H9 (cell line): ENCODE data around the gene ASPM. TPM values are rescaled to one million over a fixed set of nuclear protein-coding genes. Genes with fewer than 3 reads are reported as not detected.
A peak's percentile ranks its signal among the peaks of the same experiment; 100 is the strongest.

Experiments
- DNase-seq: peaks from one replicate; pipeline ENCODE4 v3.0.0-alpha.2; 2017
- H2AFZ ChIP-seq: one replicate; pipeline ENCODE4 v1.6.1; 2013; ENCODE audit warnings: mild to moderate bottlenecking, low read length, control low read depth, moderate library complexity
- H2AK5ac ChIP-seq: 2 replicates; pipeline ENCODE4 v1.6.1; 2013; ENCODE audit warnings: low read length, control low read depth, mixed read lengths; ENCODE audit not compliant: insufficient read length
- H2BK120ac ChIP-seq: one replicate; pipeline ENCODE4 v1.6.1; 2013; ENCODE audit warnings: low read depth, mild to moderate bottlenecking, low read length, control low read depth, inconsistent platforms; ENCODE audit not compliant: poor library complexity, severe bottlenecking
- H2BK12ac ChIP-seq: 2 replicates; pipeline ENCODE4 v1.6.1; 2013; ENCODE audit warnings: low read length, control low read depth, mixed read lengths, low read depth; ENCODE audit not compliant: insufficient read length
- H2BK15ac ChIP-seq: 2 replicates; pipeline ENCODE4 v1.6.1; 2013; ENCODE audit warnings: low read depth, low read length, control low read depth
- H2BK20ac ChIP-seq: one replicate; pipeline ENCODE4 v1.6.1; 2013; ENCODE audit warnings: low read depth, mild to moderate bottlenecking, low read length, control low read depth, inconsistent platforms; ENCODE audit not compliant: poor library complexity, severe bottlenecking
- H2BK5ac ChIP-seq: 2 replicates; pipeline ENCODE4 v1.6.1; 2013; ENCODE audit warnings: low read length, control low read depth, mixed read lengths; ENCODE audit not compliant: insufficient read length
- H3K14ac ChIP-seq: 2 replicates; pipeline ENCODE4 v1.6.1; 2013; ENCODE audit warnings: low read length, control low read depth; ENCODE audit not compliant: insufficient read depth
- H3K18ac ChIP-seq: 2 replicates; pipeline ENCODE4 v1.6.1; 2013; ENCODE audit warnings: low read depth, mild to moderate bottlenecking, mixed read lengths, low read length, control low read depth; ENCODE audit not compliant: insufficient read length
- H3K23ac ChIP-seq: 2 replicates; pipeline ENCODE4 v1.6.1; 2013; ENCODE audit warnings: low read length, control low read depth, mixed read lengths, low read depth; ENCODE audit not compliant: insufficient read length
- H3K23me2 ChIP-seq: 2 replicates; pipeline ENCODE4 v1.6.1; 2013; ENCODE audit warnings: low read depth, mild to moderate bottlenecking, mixed read lengths, low read length, control low read depth; ENCODE audit not compliant: insufficient read length, poor library complexity, severe bottlenecking
- H3K27ac ChIP-seq: 2 replicates; pipeline ENCODE4 v1.5.1; 2013; ENCODE audit warnings: low read length, control low read depth, mixed read lengths, low read depth; ENCODE audit not compliant: insufficient read length
- H3K27me3 ChIP-seq: 2 replicates; pipeline ENCODE4 v1.6.1; 2013; ENCODE audit warnings: low read length, control low read depth, inconsistent platforms; ENCODE audit not compliant: insufficient read depth
- H3K4ac ChIP-seq: 2 replicates; pipeline ENCODE4 v1.6.1; 2013; ENCODE audit warnings: low read depth, mild to moderate bottlenecking, control low read depth, inconsistent platforms, low read length, moderate library complexity
- H3K4me1 ChIP-seq: 2 replicates; pipeline ENCODE4 v1.6.1; 2013; ENCODE audit warnings: low read length, control low read depth, inconsistent platforms; ENCODE audit not compliant: insufficient read depth
- H3K4me2 ChIP-seq: 2 replicates; pipeline ENCODE4 v1.6.1; 2013; ENCODE audit warnings: low read length, control low read depth, mixed read lengths; ENCODE audit not compliant: insufficient read length, insufficient read depth
- H3K56ac ChIP-seq: 2 replicates; pipeline ENCODE4 v1.6.1; 2013; ENCODE audit warnings: low read depth, mild to moderate bottlenecking, mixed read lengths, low read length, control low read depth; ENCODE audit not compliant: insufficient read length
- H3K79me1 ChIP-seq: 2 replicates; pipeline ENCODE4 v1.6.1; 2013; ENCODE audit warnings: low read depth, mild to moderate bottlenecking, moderate library complexity, low read length, control low read depth, inconsistent platforms; ENCODE audit not compliant: insufficient read depth, poor library complexity, severe bottlenecking
- H3K79me2 ChIP-seq: 2 replicates; pipeline ENCODE4 v1.6.1; 2013; ENCODE audit warnings: low read length, control low read depth, inconsistent platforms; ENCODE audit not compliant: insufficient read depth
- H3K9ac ChIP-seq: 2 replicates; pipeline ENCODE4 v1.6.1; 2013; ENCODE audit warnings: low read length, control low read depth, mixed read lengths; ENCODE audit not compliant: insufficient read length; ENCODE audit errors: extremely low read depth
- H3K9me3 ChIP-seq: one replicate; pipeline ENCODE4 v1.6.1; 2013; ENCODE audit warnings: low read depth, low read length, inconsistent platforms; ENCODE audit not compliant: control insufficient read depth
- H3T11ph ChIP-seq: one replicate; pipeline ENCODE4 v1.6.1; 2013; ENCODE audit warnings: mild to moderate bottlenecking, low read length, control low read depth, inconsistent platforms
- H4K20me1 ChIP-seq: one replicate; pipeline ENCODE4 v1.6.1; 2013; ENCODE audit not compliant: control insufficient read depth, insufficient read length, insufficient read depth
- H4K5ac ChIP-seq: 2 replicates; pipeline ENCODE4 v1.6.1; 2013; ENCODE audit warnings: low read depth, mild to moderate bottlenecking, mixed read lengths, low read length, control low read depth; ENCODE audit not compliant: insufficient read length
- H4K8ac ChIP-seq: replicated peaks from 2 replicates; pipeline ENCODE4 v1.6.1; 2013; ENCODE audit warnings: low read length, control low read depth, mixed read lengths, low read depth; ENCODE audit not compliant: insufficient read length
- H4K91ac ChIP-seq: 2 replicates; pipeline ENCODE4 v1.6.1; 2013; ENCODE audit warnings: low read depth, mild to moderate bottlenecking, moderate library complexity, mixed read lengths, low read length, control low read depth; ENCODE audit not compliant: insufficient read length
- H3K27ac Mint-ChIP-seq, 3 experiments: 2 replicates in 2 of 3; 3 replicates in 1 of 3; pipeline ENCODE4 v1.8.0; 2020 to 2021; ENCODE audit warnings: mixed read lengths in 3 of 3, mild to moderate bottlenecking in 1 of 3, moderate library complexity in 1 of 3
- H3K27me3 Mint-ChIP-seq: 2 replicates; pipeline ENCODE4 v1.8.0; 2021; ENCODE audit warnings: low read depth, mild to moderate bottlenecking, moderate library complexity, mixed read lengths
- H3K36me3 Mint-ChIP-seq, 3 experiments: 2 replicates in 2 of 3; 3 replicates in 1 of 3; pipeline ENCODE4 v1.8.0; 2020 to 2021; ENCODE audit warnings: low read depth in 3 of 3, mixed read lengths in 3 of 3; ENCODE audit not compliant: insufficient read depth in 1 of 3
- H3K4me1 Mint-ChIP-seq, 2 experiments: 2 replicates each; pipeline ENCODE4 v1.8.0; 2020; ENCODE audit warnings: mixed read lengths in 2 of 2
- H3K4me3 Mint-ChIP-seq, 2 experiments: 2 replicates in 1 of 2; 3 replicates in 1 of 2; pipeline ENCODE4 v1.8.0; 2020 to 2021; ENCODE audit warnings: mild to moderate bottlenecking in 2 of 2, mixed read lengths in 2 of 2, moderate library complexity in 1 of 2
- H3K9me3 Mint-ChIP-seq, 2 experiments: 2 replicates in 1 of 2; 3 replicates in 1 of 2; pipeline ENCODE4 v1.8.0; 2020; ENCODE audit warnings: mild to moderate bottlenecking in 2 of 2, mixed read lengths in 2 of 2, moderate library complexity in 1 of 2
- WGBS: extraction: QIAGEN DNeasy Blood & Tissue Kit; methylation state at CpG from one replicate; pipeline ENCODE4 v1.1.7; 2013; ENCODE audit warnings: missing lambda C conversion rate, low lambda C conversion rate, mixed read lengths; ENCODE audit not compliant: insufficient read length; ENCODE audit errors: extremely low coverage; 5-methylcytosine and 5-hydroxymethylcytosine counted together
- total RNA-seq: library from RNA; stranded (reverse); gene quantifications from 2 replicates; pipeline ENCODE4 v1.2.1, GENCODE V29; 2021
- TF ChIP-seq, protein P1 (sequence below): fragments of 200-600 bp; sonication (generic); conservative IDR thresholded peaks from 3 replicates; pipeline ENCODE4 v1.8.0; 2021; ENCODE audit warnings: antibody characterized with exemption, mild to moderate bottlenecking

ASPM gene
- total RNA-seq, 1 experiment from 2014 or later = 34.9 TPM

DNA sequence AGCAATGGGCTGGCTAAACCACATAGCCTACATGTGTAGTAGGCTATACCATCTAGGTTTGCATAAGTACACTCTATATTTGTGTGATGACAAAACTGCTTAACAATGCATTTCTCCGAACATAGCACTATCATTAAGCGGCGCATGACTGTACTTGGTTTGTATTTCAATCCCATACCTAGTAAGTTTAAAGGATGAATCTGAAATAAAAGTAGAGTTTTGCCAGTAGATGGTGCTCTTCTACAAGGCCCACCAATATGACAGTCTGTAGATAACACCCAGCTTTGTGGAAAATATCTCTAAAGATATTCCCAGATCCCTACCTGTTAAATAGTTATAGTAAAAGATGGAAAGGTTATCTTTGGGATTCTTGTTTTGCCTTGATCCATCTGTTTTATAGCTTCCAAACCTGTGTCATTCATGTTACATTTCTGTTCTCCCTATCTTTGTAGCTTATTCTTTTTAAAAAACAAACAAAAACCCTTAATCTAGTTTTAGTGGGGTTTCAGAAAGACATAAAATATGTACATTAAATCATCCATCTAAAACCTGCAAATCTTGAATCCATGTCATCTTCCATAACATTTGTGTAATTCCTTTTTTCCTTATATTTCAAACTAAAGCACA lies 33.9 kb upstream of the ASPM start:
- Histone ChIP-seq H4K8ac (no peak overlapping the region), H4K20me1 (no peaks in the 10 kb centered on the region), H3K27ac (no peak overlapping the region), H2AK5ac (no peak overlapping the region), H3K79me2 (no peaks in the 10 kb centered on the region), H3K18ac (no peak overlapping the region), H3K56ac (no peak overlapping the region), H3K4ac (no peak overlapping the region), H3K79me1 (no peaks in the 10 kb centered on the region), H3K23me2 (no peaks in the 10 kb centered on the region), H3K4me1 (no peaks in the 10 kb centered on the region), H2BK120ac (no peak overlapping the region), H3K14ac (no peak overlapping the region), H4K91ac (no peak overlapping the region), H4K5ac (no peak overlapping the region), H3K27me3 (no peaks in the 10 kb centered on the region), H2AFZ (no peak overlapping the region), H3K9ac (no peak overlapping the region), H2BK12ac (no peak overlapping the region), H3K4me2 (no peak overlapping the region), H2BK20ac (no peak overlapping the region), H3K9me3 (no peaks in the 10 kb centered on the region), H2BK5ac (no peak overlapping the region), H2BK15ac (no peak overlapping the region), H3T11ph (no peak overlapping the region), H3K23ac (no peak overlapping the region)
- TF ChIP-seq, protein P1, sequence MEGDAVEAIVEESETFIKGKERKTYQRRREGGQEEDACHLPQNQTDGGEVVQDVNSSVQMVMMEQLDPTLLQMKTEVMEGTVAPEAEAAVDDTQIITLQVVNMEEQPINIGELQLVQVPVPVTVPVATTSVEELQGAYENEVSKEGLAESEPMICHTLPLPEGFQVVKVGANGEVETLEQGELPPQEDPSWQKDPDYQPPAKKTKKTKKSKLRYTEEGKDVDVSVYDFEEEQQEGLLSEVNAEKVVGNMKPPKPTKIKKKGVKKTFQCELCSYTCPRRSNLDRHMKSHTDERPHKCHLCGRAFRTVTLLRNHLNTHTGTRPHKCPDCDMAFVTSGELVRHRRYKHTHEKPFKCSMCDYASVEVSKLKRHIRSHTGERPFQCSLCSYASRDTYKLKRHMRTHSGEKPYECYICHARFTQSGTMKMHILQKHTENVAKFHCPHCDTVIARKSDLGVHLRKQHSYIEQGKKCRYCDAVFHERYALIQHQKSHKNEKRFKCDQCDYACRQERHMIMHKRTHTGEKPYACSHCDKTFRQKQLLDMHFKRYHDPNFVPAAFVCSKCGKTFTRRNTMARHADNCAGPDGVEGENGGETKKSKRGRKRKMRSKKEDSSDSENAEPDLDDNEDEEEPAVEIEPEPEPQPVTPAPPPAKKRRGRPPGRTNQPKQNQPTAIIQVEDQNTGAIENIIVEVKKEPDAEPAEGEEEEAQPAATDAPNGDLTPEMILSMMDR = peak; percentile 77
- H3K36me3 Mint-ChIP-seq = peaks cover 3 to 21% (median 10%) of the 10 kb centered on the region in 3 experiments; a peak in 6 of 7 replicates
- H3K4me1 Mint-ChIP-seq = no peaks in the 10 kb centered on the region
- H3K27ac Mint-ChIP-seq = no peak overlapping the region
- no peaks in the 10 kb centered on the region for H3K9me3 Mint-ChIP-seq
- DNase-seq = no peak
- no peak overlapping the region for H3K4me3 Mint-ChIP-seq
- H3K27me3 Mint-ChIP-seq = no peaks in the 10 kb centered on the region
- no CpG with 5 or more reads among the region's 3 CpGs for WGBS
